Measurements from ENCODE around the gene PROK1. TPM values are rescaled to one million over a fixed set of nuclear protein-coding genes. Genes with fewer than 3 reads are reported as not detected.

Gene PROK1
- total and polyA plus RNA-seq, 2 of the 13 experiments (the other 11 are each of a cell fraction or from before 2014, with no cell fraction given), result 0.07 TPM; not detected in 1

- peak; percentile 70 for TF ChIP-seq ZNF407 (CRISPR knock-in tag; IDR thresholded peaks at IDR 0.05; ENCODE audit: not compliant biosample characterization)
- peak; percentile 97 for TF ChIP-seq ZBTB7A (CRISPR knock-in tag; IDR thresholded peaks at IDR 0.05)
- peak; percentile 91 for TF ChIP-seq GMEB1 (CRISPR knock-in tag; IDR thresholded peaks at IDR 0.05; ENCODE audit: borderline replicate concordance)
- peak; percentile 66; the same call in 1 of the 2 replicates for TF ChIP-seq AHR (CRISPR knock-in tag; IDR thresholded peaks at IDR 0.05)
- peak; percentile 69; the same call in 1 of the 2 replicates for TF ChIP-seq RNF219 (CRISPR knock-in tag; IDR thresholded peaks at IDR 0.05)
- TF ChIP-seq MIXL1 (CRISPR knock-in tag; IDR thresholded peaks at IDR 0.05), result peak; percentile 78; the same call in 1 of the 2 replicates
- peak; percentile 92; the same call in 1 of the 2 replicates for TF ChIP-seq WIZ (CRISPR knock-in tag; IDR thresholded peaks at IDR 0.05)
- TF ChIP-seq KLF12 (CRISPR knock-in tag; IDR thresholded peaks at IDR 0.05; ENCODE audit: borderline replicate concordance), result peak; percentile 98
- no peak for TF ChIP-seq NPAS2 (CRISPR knock-in tag; IDR thresholded peaks at IDR 0.05; ENCODE audit: borderline replicate concordance)
- peak; percentile 97 for TF ChIP-seq HDAC1 (CRISPR knock-in tag; IDR thresholded peaks at IDR 0.05)
- TF ChIP-seq ZSCAN25 (CRISPR knock-in tag; IDR thresholded peaks at IDR 0.05), result no peak
- 0 out of 2 replicates have a peak, but pooled peaks have one; percentile 52 for TF ChIP-seq ZSCAN12 (CRISPR knock-in tag; IDR thresholded peaks at IDR 0.05)
- peak; percentile 97 for TF ChIP-seq ZNF704 (CRISPR knock-in tag; IDR thresholded peaks at IDR 0.05; ENCODE audit: borderline replicate concordance)
- peak; percentile 87 for TF ChIP-seq SP4 (CRISPR knock-in tag; IDR thresholded peaks at IDR 0.05)
Observed at GRCh38 chr1:110407260-110408210, 43.4 kb upstream of the PROK1 start, which contains the start of gene LAMTOR5 (continued).
